Common myeloid progenitor, CD34-positive (primary cell): ENCODE measurements around the gene KDM1B.

ENCODE experiments used
- CTCF ChIA-PET: fragments of 350-600 bp; sonication (Branson Sonifier 250); formaldehyde crosslinking; loops from one replicate; lab custom pipeline; 2021; ENCODE audit warnings: antibody characterized with exemption; lab: Charles Lee
- POLR2A ChIA-PET: fragments of 350-600 bp; sonication (Branson Sonifier 250); formaldehyde crosslinking; loops from one replicate; lab custom pipeline; 2021; ENCODE audit warnings: antibody characterized with exemption; lab: Charles Lee
- DNase-seq, 3 donors: peaks; one replicate each; pipeline versions ENCODE4 v3.0.0 to v3.0.0-alpha.2; 2013
- H3K27ac ChIP-seq, 2 experiments: 1 replicate in 1 of 2; 2 replicates in 1 of 2; pipeline ENCODE4 v1.7.0; 2013; ENCODE audit warnings: inconsistent platforms in 2 of 2, low read length in 2 of 2, mild to moderate bottlenecking in 2 of 2, low read depth in 1 of 2, moderate library complexity in 1 of 2; ENCODE audit not compliant: severe bottlenecking in 2 of 2, insufficient read depth in 1 of 2, poor library complexity in 1 of 2
- H3K27me3 ChIP-seq, 5 experiments: replicated peaks in 2 of 5; 1 replicate in 3 of 5; 2 replicates in 2 of 5; pipeline versions ENCODE4 v1.6.1 to v1.7.0; 2013; ENCODE audit warnings: low read length in 4 of 5, mild to moderate bottlenecking in 2 of 5, moderate library complexity in 2 of 5, inconsistent platforms in 1 of 5; ENCODE audit not compliant: insufficient read depth in 5 of 5, control insufficient read depth in 4 of 5
- H3K36me3 ChIP-seq, 4 experiments: 1 replicate in 2 of 4; 2 replicates in 2 of 4; pipeline versions ENCODE4 v1.6.1 to v1.7.0; 2013; ENCODE audit warnings: low read length in 3 of 4, control low read depth in 1 of 4, mild to moderate bottlenecking in 1 of 4; ENCODE audit not compliant: control insufficient read depth in 4 of 4, insufficient read depth in 4 of 4
- H3K4me1 ChIP-seq, 4 experiments: 1 replicate in 3 of 4; 2 replicates in 1 of 4; pipeline versions ENCODE4 v1.6.1 to v1.7.1; 2013; ENCODE audit warnings: low read length in 3 of 4, mild to moderate bottlenecking in 3 of 4, control low read depth in 1 of 4, inconsistent platforms in 1 of 4, moderate library complexity in 1 of 4; ENCODE audit not compliant: control insufficient read depth in 4 of 4, insufficient read depth in 4 of 4; ENCODE audit errors: control extremely low read depth in 1 of 4
- H3K4me3 ChIP-seq, 7 experiments: 1 replicate in 4 of 7; 2 replicates in 3 of 7; pipeline versions ENCODE4 v1.5.1 to v1.7.0; 2013; ENCODE audit warnings: mild to moderate bottlenecking in 7 of 7, low read length in 6 of 7, moderate library complexity in 6 of 7, inconsistent platforms in 2 of 7, low read depth in 2 of 7, control low read depth in 1 of 7; ENCODE audit not compliant: insufficient read depth in 4 of 7, control insufficient read depth in 1 of 7; ENCODE audit errors: extremely low read depth in 1 of 7
- H3K9me3 ChIP-seq, 5 experiments: 1 replicate in 4 of 5; 2 replicates in 1 of 5; pipeline versions ENCODE4 v1.6.1 to v1.7.1; 2013; ENCODE audit warnings: low read length in 4 of 5, mild to moderate bottlenecking in 2 of 5, inconsistent platforms in 1 of 5, low read depth in 1 of 5, moderate library complexity in 1 of 5; ENCODE audit not compliant: control insufficient read depth in 4 of 5, insufficient read depth in 2 of 5; ENCODE audit errors: control extremely low read depth in 1 of 5
- WGBS: methylation state at CpG from one replicate; pipeline ENCODE4 v1.1.5; 2013; ENCODE audit not compliant: insufficient coverage; 5-methylcytosine and 5-hydroxymethylcytosine counted together

KDM1B gene

GRCh38 chr6:18243302-18243893, 88.2 kb downstream of the KDM1B start:
- Histone ChIP-seq H3K4me3 (no peak overlapping the region), H3K27ac (no peak overlapping the region), H3K4me1 (peaks cover 0 to 2% (median 0%) of the 10 kb centered on the region in 4 experiments), H3K36me3 (peaks cover 37 to 72% (median 57%) of the 10 kb centered on the region in 4 experiments), H3K27me3 (no peaks in the 10 kb centered on the region), H3K9me3 (no peaks in the 10 kb centered on the region)
- DNase-seq = no peak
- POLR2A ChIA-PET = no interaction called here
- CTCF ChIA-PET = no interaction called here
- WGBS = 89% methylated on average over 2 of the region's 3 CpGs

DNA sequence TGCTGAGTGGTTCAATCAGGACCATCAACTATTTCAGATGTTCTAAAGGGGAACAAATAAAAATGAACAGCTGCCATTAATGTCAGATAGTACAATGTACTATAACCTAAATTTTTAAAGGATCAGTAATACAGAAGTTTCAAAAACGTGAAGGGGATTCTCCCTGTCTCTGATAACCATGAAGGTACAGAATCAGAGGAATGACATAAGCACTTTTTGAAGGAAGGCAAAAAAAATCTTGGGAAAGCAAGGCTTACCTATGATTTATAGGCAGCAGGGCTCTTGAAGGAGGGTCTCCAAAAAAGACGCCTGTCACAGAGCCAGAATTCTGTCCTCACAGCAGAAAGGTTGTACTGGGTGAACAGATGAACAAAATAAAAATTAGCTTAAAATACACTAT, 89.0 kb downstream of the KDM1B start:
- ChIA-PET POLR2A (no interaction called here), CTCF (no interaction called here)
- no peaks in the 10 kb centered on the region for H3K27me3 ChIP-seq
- no peak overlapping the region for H3K4me3 ChIP-seq
- peaks cover 0 to 2% (median 0%) of the 10 kb centered on the region in 4 experiments for H3K4me1 ChIP-seq
- no CpG with 5 or more reads among the region's 2 CpGs for WGBS
- no peaks in the 10 kb centered on the region for H3K9me3 ChIP-seq
- no peak overlapping the region for H3K27ac ChIP-seq
- DNase-seq = no peak
- peaks cover 32 to 77% (median 60%) of the 10 kb centered on the region in 4 experiments for H3K36me3 ChIP-seq

- WGBS = 100% methylated on average over 1 of the region's 1 CpG
- ChIA-PET CTCF (no interaction called here), POLR2A (no interaction called here)
- H3K27ac ChIP-seq = no peak overlapping the region
- no peaks in the 10 kb centered on the region for H3K9me3 ChIP-seq
- H3K4me1 ChIP-seq = peaks cover 0 to 2% (median 0%) of the 10 kb centered on the region in 4 experiments
- no peak overlapping the region for H3K4me3 ChIP-seq
- DNase-seq = no peak
- peaks cover 30 to 80% (median 62%) of the 10 kb centered on the region in 4 experiments for H3K36me3 ChIP-seq
- H3K27me3 ChIP-seq = no peaks in the 10 kb centered on the region
These were observed 89.9 kb downstream of the KDM1B start for GRCh38 chr6:18245079-18245478.

GRCh38 chr6:18245642-18246041, 90.4 kb downstream of the KDM1B start:
- no peak overlapping the region for H3K27ac ChIP-seq
- H3K4me3 ChIP-seq = no peak overlapping the region
- H3K4me1 ChIP-seq = peaks cover 0 to 2% (median 0%) of the 10 kb centered on the region in 4 experiments
- ChIA-PET CTCF (no interaction called here), POLR2A (no interaction called here)
- WGBS = no CpG with 5 or more reads among the region's 7 CpGs
- H3K36me3 ChIP-seq = peaks cover 28 to 80% (median 60%) of the 10 kb centered on the region in 4 experiments
- peak in 2 of 3 donors; percentile 16 to 33 for DNase-seq
- H3K9me3 ChIP-seq = no peaks in the 10 kb centered on the region
- no peaks in the 10 kb centered on the region for H3K27me3 ChIP-seq

DNA sequence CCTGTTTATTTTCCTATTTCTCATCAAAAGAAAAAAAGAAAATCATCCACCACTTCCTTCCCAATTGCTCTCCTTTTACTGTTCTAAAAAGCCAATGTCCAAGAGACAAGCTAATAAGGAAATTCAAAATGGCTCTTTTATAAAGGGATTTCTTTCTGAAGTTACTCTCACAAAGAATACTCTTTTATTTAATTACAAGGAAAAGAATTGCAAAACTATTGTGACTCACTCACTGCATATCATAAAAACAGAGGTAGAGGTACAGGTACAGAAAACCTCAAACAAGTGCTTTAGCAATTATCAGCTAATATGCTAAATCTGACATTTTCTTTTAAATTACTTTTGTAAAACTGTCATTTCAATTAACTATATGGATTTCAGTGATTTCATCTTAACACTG, 91.0 kb downstream of the KDM1B start:
- Histone ChIP-seq H3K27me3 (no peaks in the 10 kb centered on the region), H3K27ac (no peak overlapping the region), H3K4me3 (no peak overlapping the region), H3K4me1 (peaks cover 0 to 2% (median 0%) of the 10 kb centered on the region in 4 experiments), H3K36me3 (peaks cover 28 to 82% (median 56%) of the 10 kb centered on the region in 4 experiments), H3K9me3 (no peaks in the 10 kb centered on the region)
- DNase-seq = no peak
- ChIA-PET POLR2A (no interaction called here), CTCF (no interaction called here)

DNA sequence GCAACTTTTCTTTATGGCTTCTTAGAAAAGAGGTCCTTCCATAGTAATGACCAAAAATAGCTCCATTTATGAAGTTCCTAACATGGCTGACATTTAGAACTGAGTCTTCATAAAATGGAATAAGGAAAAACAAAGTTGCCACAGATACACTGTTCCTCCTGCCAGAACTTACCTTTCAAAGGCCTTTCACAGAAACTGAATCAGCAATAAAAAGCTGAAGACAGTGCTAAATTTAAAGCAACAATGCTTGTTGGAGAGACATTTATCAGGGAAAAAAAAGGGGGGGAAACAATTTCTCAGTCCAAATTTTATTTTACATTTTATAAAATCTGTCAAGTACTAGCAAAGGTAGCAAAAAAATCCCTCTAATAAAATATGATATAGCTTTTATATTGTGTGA, 91.8 kb downstream of the KDM1B start:
- no peak overlapping the region for H3K27ac ChIP-seq
- ChIA-PET CTCF (no interaction called here), POLR2A (no interaction called here)
- H3K4me3 ChIP-seq = no peak overlapping the region
- H3K9me3 ChIP-seq = no peaks in the 10 kb centered on the region
- peaks cover 28 to 80% (median 55%) of the 10 kb centered on the region in 4 experiments for H3K36me3 ChIP-seq
- H3K4me1 ChIP-seq = no peaks in the 10 kb centered on the region
- DNase-seq = no peak
- no peaks in the 10 kb centered on the region for H3K27me3 ChIP-seq

DNA sequence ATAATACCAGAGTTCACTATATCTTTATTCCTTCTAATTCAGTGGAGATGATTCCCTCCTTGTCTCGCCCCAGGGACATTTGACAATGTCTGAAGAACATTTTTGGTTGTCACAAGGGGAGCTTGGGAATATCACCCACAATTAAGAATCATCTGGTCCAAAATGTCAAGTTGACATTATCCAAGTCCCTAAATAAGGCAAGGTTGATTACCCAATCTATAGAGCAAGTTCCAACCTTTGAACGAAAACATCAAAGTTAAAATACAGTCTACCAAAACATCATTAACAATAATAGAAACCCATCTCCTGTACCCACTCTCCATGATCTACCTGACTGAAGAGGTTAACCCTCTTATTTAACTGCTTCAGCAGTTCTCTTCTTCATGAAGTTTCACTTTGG, 93.5 kb downstream of the KDM1B start:
- DNase-seq = no peak
- POLR2A ChIA-PET = no interaction called here
- Histone ChIP-seq H3K27me3 (no peaks in the 10 kb centered on the region), H3K9me3 (no peaks in the 10 kb centered on the region), H3K36me3 (peaks cover 21 to 78% (median 56%) of the 10 kb centered on the region in 4 experiments), H3K4me1 (no peaks in the 10 kb centered on the region), H3K4me3 (no peak overlapping the region), H3K27ac (peak overlapping the region in 1 of 2 experiments; percentile 15)
- WGBS = 100% methylated on average over 1 of the region's 2 CpGs
- CTCF ChIA-PET = no interaction called here
